ENCODE data around the gene NINJ1.
"Not testable (repeated sequence)": the region's sequence is repeated elsewhere in the genome, so short reads cannot be mapped to it uniquely, and the experiment has no call there.

Gene NINJ1

DNA sequence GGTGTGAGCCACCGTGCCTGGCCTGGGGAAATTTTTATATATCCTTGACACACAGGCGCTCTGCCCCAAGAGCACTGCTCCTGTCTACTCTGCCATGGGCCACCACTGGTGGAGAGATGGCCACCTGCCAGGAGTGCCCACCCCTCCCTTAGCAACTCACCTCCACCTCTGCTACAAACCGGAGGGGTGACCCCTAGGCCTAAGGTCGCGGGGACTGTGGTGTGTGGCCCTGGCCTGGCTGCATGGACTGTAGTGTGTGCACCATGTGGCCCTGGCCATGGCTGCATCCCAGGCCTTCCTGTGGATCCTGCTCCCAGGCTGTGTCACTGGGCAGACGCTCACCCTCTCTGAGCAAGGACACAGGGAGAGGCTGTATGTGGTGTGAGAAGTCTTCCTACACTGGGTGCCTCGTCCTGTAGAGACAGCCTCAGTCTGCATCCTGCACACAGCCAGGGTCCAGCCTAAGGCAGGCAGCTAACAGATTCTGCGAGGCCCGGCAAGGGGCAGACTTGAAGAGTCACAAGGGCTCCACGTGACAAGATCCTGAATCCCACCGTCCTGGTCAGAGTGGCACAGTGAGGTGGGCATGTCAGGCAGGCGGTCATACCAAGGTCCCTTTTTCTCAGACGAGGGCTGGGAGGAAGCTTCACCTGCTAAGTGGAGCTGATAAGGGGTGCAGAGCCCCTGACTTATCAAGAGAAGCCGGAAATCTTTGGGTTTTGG lies 10.3 kb downstream of the NINJ1 start:
- H3K27ac Mint-ChIP-seq, result peak overlapping the region; percentile 57
- no peak for DNase-seq (ENCODE audit: low spot score)
- peaks cover 26% of the 10 kb centered on the region for H3K4me1 Mint-ChIP-seq (ENCODE audit: low read depth)
- peaks cover 6% of the 10 kb centered on the region for H3K36me3 Mint-ChIP-seq (ENCODE audit: low read depth)
- no peak overlapping the region for H3K4me3 Mint-ChIP-seq
- no peaks in the 10 kb centered on the region for H3K27me3 Mint-ChIP-seq (ENCODE audit: low read depth)
- H3K9me3 Mint-ChIP-seq, result no peaks in the 10 kb centered on the region

- DNase-seq (ENCODE audit: low spot score), result no peak
- H3K4me1 Mint-ChIP-seq (ENCODE audit: low read depth), result peaks cover 22% of the 10 kb centered on the region
- H3K27me3 Mint-ChIP-seq (ENCODE audit: low read depth), result no peaks in the 10 kb centered on the region
- H3K27ac Mint-ChIP-seq, result no peak overlapping the region
- H3K36me3 Mint-ChIP-seq (ENCODE audit: low read depth), result peaks cover 6% of the 10 kb centered on the region
- H3K4me3 Mint-ChIP-seq, result no peak overlapping the region
- H3K9me3 Mint-ChIP-seq, result no peaks in the 10 kb centered on the region
These were observed 11.3 kb downstream of the NINJ1 start for GRCh38 chr9:93122721-93123221.

DNA sequence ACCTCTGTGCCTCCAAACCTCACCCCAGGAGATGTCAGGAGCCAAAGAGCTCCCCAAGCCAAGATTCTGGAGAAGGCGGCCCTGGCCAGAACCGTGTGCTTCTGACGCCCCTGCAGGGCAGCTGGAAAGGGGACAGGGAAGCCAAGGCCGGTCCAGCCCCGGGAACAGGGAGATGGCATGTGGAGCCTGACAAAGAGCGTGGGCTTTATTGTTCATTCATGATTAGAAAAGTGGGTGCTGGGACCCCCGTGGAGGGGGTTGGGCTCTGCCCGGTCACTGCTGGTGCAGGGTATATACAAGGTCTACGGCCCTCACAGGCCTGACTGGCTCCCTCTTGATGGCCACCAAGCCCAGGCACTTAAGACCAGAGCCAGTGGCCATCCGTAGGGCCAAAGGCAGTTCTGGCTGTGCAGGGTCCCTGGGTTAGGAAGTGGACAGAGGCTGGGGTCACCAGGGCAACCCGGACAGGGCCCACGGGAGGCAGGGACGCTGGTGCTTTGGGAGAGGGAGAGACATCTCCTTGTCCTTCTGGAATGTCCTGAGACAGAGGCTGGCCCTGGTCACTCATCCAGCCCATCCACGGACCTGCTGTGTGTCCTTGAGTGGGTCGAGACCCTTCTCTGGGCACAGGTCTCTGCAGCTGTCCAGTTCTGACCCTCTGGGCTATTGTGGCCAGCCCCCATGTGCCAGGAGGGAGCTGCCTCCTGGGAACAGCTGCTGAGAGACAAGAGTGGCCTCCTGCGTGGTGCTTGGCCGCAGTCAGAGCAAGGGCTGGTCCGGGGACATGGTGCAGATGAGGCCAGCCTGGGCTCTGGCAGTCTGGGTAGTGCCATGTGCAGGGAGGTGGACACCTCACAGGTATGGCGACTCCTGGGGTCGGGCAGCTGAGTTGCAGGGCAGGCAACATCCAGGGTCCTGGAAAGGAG lies 12.5 kb downstream of the NINJ1 start:
- no peak overlapping the region for H3K4me3 Mint-ChIP-seq
- H3K9me3 Mint-ChIP-seq, result no peaks in the 10 kb centered on the region
- H3K27ac Mint-ChIP-seq, result peak overlapping the region; percentile 36
- no peaks in the 10 kb centered on the region for H3K27me3 Mint-ChIP-seq (ENCODE audit: low read depth)
- peaks cover 16% of the 10 kb centered on the region for H3K4me1 Mint-ChIP-seq (ENCODE audit: low read depth)
- no peak for DNase-seq (ENCODE audit: low spot score)
- H3K36me3 Mint-ChIP-seq (ENCODE audit: low read depth), result peaks cover 6% of the 10 kb centered on the region

GRCh38 chr9:93120846-93121315 lies 13.2 kb downstream of the NINJ1 start:
- H3K36me3 Mint-ChIP-seq (ENCODE audit: low read depth), result peaks cover 6% of the 10 kb centered on the region
- H3K27ac Mint-ChIP-seq, result no peak overlapping the region
- no peak overlapping the region for H3K4me3 Mint-ChIP-seq
- H3K4me1 Mint-ChIP-seq (ENCODE audit: low read depth), result peaks cover 12% of the 10 kb centered on the region
- DNase-seq (ENCODE audit: low spot score), result no peak
- no peaks in the 10 kb centered on the region for H3K9me3 Mint-ChIP-seq
- H3K27me3 Mint-ChIP-seq (ENCODE audit: low read depth), result no peaks in the 10 kb centered on the region

DNA sequence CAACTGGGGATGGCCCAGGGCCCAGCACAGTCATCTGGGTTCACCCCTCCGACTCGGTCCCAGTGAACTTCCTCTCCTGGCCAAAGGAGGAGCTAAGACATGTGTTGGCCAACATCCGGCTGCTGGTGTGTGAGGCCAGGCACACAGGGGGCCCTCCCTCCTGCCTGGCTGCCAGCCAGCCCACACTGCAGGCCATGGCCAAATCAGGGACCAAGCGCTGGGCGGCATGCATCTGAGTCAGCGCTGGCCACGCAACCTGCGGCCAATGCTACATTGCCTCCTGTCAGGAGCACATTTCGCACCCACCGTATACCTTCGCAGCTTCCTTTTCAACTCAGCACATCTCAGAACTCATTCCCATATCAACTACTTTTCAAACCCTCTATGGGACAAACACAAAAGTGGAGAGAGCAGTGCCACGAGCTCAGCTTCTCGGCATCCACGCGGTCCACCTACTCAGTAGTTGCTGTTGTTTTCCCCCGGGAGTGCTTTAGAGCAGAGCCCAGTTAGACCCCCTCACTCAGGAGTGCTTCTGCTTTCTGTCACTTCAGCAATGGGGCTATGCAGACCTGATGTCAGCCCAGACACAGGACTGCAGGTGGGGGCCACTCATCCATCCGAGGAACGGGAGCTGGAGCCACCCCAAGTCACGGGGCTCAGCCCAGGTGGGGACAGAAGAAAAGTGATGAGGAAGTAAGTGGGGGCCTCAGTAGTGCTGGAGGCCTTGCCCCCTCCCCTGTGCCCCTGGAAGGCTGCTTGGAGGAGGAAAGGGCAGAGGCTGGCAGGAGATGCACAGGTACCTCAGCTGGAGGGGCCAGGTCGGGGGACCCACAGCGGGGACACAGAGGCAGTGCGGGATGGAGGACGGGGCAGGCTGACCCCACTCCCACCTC lies 13.9 kb downstream of the NINJ1 start:
- Mint-ChIP-seq H3K27ac (peak overlapping the region; percentile 68), H3K4me1 (ENCODE audit: low read depth) (peaks cover 10% of the 10 kb centered on the region), H3K9me3 (no peaks in the 10 kb centered on the region), H3K4me3 (no peak overlapping the region), H3K27me3 (ENCODE audit: low read depth) (no peaks in the 10 kb centered on the region), H3K36me3 (ENCODE audit: low read depth) (peaks cover 6% of the 10 kb centered on the region)
- no peak for DNase-seq (ENCODE audit: low spot score)

- Mint-ChIP-seq H3K4me1 (ENCODE audit: low read depth) (peaks cover 13% of the 10 kb centered on the region), H3K36me3 (ENCODE audit: low read depth) (peaks cover 6% of the 10 kb centered on the region), H3K27ac (peak overlapping the region; percentile 68), H3K4me3 (no peak overlapping the region), H3K27me3 (ENCODE audit: low read depth) (no peaks in the 10 kb centered on the region), H3K9me3 (no peaks in the 10 kb centered on the region)
- no peak for DNase-seq (ENCODE audit: low spot score)
These were observed 14.4 kb downstream of the NINJ1 start for GRCh38 chr9:93119703-93119952.

- Mint-ChIP-seq H3K4me1 (ENCODE audit: low read depth) (peaks cover 13% of the 10 kb centered on the region), H3K9me3 (no peaks in the 10 kb centered on the region), H3K27ac (peak overlapping the region; percentile 68), H3K36me3 (ENCODE audit: low read depth) (peaks cover 3% of the 10 kb centered on the region), H3K4me3 (no peak overlapping the region), H3K27me3 (ENCODE audit: low read depth) (no peaks in the 10 kb centered on the region)
- no peak for DNase-seq (ENCODE audit: low spot score)
These were observed 15.0 kb downstream of the NINJ1 start for GRCh38 chr9:93118863-93119702.

DNA sequence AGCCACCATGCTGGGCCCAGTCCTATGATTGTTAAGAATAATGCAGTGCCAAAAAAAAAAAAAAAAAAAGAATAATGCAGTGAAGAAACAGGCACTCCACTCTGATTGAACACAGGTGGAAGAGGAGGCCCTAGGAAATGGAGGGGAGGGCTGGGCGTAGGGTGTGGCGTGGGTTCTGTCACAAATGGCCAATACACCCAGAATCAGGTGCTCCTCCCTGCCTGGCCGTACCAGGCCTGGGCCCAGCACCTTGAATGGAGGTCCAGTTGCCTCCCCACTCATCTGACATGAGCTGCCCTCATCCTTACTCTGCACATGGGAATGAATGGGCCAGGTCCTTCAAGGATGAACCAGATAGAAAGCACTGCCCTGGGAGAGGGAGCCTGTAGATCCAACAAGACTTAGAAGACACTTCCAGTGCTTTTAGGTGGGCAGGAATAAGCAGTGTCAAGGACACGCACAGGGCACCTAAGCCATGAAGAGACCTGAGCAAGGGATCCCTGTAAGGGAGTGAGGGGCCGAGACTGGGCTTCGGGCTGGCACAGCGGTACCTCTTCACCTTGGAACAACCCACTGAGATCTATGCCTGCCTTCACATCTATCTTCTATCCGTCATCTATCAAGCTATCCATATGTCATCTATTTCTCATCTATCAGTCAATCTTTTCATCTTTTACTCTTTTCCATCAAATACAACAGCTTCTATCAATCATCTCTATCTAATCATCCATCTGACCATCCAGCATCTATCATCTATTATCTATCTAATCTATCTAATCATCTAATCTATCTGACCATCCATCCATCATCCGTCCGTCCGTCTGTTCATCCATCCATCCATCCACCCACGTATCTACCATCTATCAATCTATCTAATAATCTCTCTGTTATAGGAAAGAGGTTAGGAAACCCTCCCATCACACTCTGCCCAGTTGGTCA lies 15.9 kb downstream of the NINJ1 start:
- Mint-ChIP-seq H3K9me3 (no peaks in the 10 kb centered on the region), H3K36me3 (ENCODE audit: low read depth) (peaks cover 4% of the 10 kb centered on the region), H3K27me3 (ENCODE audit: low read depth) (no peaks in the 10 kb centered on the region), H3K4me1 (ENCODE audit: low read depth) (peaks cover 13% of the 10 kb centered on the region), H3K27ac (peak overlapping the region; percentile 3), H3K4me3 (no peak overlapping the region)
- DNase-seq (ENCODE audit: low spot score), result no peak

- not testable (repeated sequence) for H3K9me3 Mint-ChIP-seq; H3K4me3 Mint-ChIP-seq; H3K27me3 Mint-ChIP-seq (ENCODE audit: low read depth); H3K27ac Mint-ChIP-seq; DNase-seq (ENCODE audit: low spot score); H3K36me3 Mint-ChIP-seq (ENCODE audit: low read depth)
- H3K4me1 Mint-ChIP-seq (ENCODE audit: low read depth), result peaks cover 13% of the 10 kb centered on the region
These were observed 16.5 kb downstream of the NINJ1 start for GRCh38 chr9:93117521-93117920.

DNA sequence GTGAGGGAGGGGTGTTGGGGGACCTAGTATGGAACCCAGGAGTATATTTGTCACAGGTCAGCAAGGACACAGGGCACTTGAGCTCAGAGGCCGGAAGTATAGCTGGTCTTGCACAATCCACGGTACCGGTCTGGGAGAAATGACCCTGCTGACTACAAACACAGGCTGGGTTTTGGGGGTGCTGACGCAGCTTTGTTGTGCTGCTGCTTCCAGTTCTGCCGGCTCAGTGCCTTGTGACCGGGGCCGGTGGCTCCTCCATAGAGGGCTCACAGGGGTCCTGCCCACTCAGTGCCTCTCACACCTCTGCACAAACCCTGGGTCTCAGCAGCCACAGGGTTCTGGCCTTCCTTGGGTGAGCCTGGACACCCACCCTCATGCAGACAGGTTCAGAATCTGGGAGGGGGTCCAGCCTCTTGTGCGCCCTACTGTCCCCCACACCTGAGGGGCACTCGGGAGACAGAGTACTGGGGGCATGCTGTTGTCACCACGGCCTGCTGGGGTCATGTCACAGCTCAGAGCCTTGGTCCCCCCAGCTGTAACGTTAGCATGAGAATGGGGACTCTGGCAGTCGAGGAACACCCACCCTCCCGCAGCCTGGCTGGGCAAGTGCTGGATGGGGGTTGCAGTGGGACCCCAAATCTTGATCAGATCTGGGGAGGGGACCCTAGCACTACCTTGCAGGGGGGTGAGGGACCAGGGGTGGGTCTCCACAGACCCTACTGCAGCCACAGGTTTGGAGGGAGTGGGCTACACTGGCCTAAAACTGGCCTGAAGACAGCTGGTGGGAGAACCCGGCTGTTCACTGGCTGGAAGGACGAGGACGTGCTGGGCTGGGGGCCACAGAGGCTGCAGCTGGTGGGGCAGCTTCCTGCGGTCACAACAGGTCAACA lies 17.7 kb downstream of the NINJ1 start:
- no peaks in the 10 kb centered on the region for H3K27me3 Mint-ChIP-seq (ENCODE audit: low read depth)
- H3K4me1 Mint-ChIP-seq (ENCODE audit: low read depth), result peaks cover 13% of the 10 kb centered on the region
- no peak overlapping the region for H3K4me3 Mint-ChIP-seq
- no peak for DNase-seq (ENCODE audit: low spot score)
- no peaks in the 10 kb centered on the region for H3K9me3 Mint-ChIP-seq
- H3K27ac Mint-ChIP-seq, result no peak overlapping the region
- peaks cover 3% of the 10 kb centered on the region for H3K36me3 Mint-ChIP-seq (ENCODE audit: low read depth)

GRCh38 chr9:93115486-93116071 lies 18.5 kb downstream of the NINJ1 start:
- H3K27me3 Mint-ChIP-seq (ENCODE audit: low read depth), result no peaks in the 10 kb centered on the region
- no peak for DNase-seq (ENCODE audit: low spot score)
- H3K4me3 Mint-ChIP-seq, result no peak overlapping the region
- no peak overlapping the region for H3K27ac Mint-ChIP-seq
- H3K36me3 Mint-ChIP-seq (ENCODE audit: low read depth), result peaks cover 7% of the 10 kb centered on the region
- H3K9me3 Mint-ChIP-seq, result no peaks in the 10 kb centered on the region
- peaks cover 18% of the 10 kb centered on the region for H3K4me1 Mint-ChIP-seq (ENCODE audit: low read depth)

Measured in T-helper 2 cell treated with Interferon-gamma antibody and Interleukin-4, amounts not matched to agents 5 μg/mL and 100 μg/mL, for 36 hours (primary cell).